WTC11 (cell line): ENCODE measurements around the gene NXPE2. TPM values are rescaled to one million over a fixed set of nuclear protein-coding genes. Genes with fewer than 3 reads are reported as not detected.

ENCODE experiments used
- ATAC-seq: fragments of 200-7000 bp; cut with Tn5 transposase; 2 replicates; pipeline ENCODE4 v1.10.0; 2021; ENCODE audit warnings: mild to moderate bottlenecking, moderate library complexity
- CTCF ChIA-PET: fragments of 300-600 bp; sonication (Branson Sonifier 250); formaldehyde crosslinking; loops from one replicate; lab custom pipeline; 2021; ENCODE audit warnings: antibody characterized with exemption; lab: Charles Lee
- POLR2A ChIA-PET: fragments of 350-600 bp; sonication (Branson Sonifier 250); formaldehyde crosslinking; loops from one replicate; lab custom pipeline; 2021; ENCODE audit warnings: antibody characterized with exemption; lab: Charles Lee
- DNase-seq: peaks from one replicate; pipeline ENCODE4 v3.0.0; 2021; ENCODE audit warnings: low spot score
- H3K27ac Mint-ChIP-seq: 2 replicates; pipeline ENCODE4 v1.8.0; 2021; ENCODE audit warnings: mixed read lengths
- H3K27me3 Mint-ChIP-seq: 2 replicates; pipeline ENCODE4 v1.8.0; 2021; ENCODE audit warnings: low read depth, mild to moderate bottlenecking, moderate library complexity, mixed read lengths
- H3K36me3 Mint-ChIP-seq: 2 replicates; pipeline ENCODE4 v1.8.0; 2021; ENCODE audit warnings: mixed read lengths
- H3K4me1 Mint-ChIP-seq: 2 replicates; pipeline ENCODE4 v1.8.0; 2022; ENCODE audit warnings: mixed read lengths
- H3K4me3 Mint-ChIP-seq: 2 replicates; pipeline ENCODE4 v1.8.0; 2021; ENCODE audit warnings: mild to moderate bottlenecking, moderate library complexity, mixed read lengths
- H3K9me3 Mint-ChIP-seq: 2 replicates; pipeline ENCODE4 v1.8.0; 2021; ENCODE audit warnings: mixed read lengths
- CBFB ChIP-seq: sonication (generic); formaldehyde crosslinking; IDR thresholded peaks from 2 replicates; pipeline ENCODE4 v1.8.1; 2022; ENCODE audit warnings: mild to moderate bottlenecking, low read depth, missing genetic modification reagents
- CREM ChIP-seq: sonication (generic); formaldehyde crosslinking; IDR thresholded peaks from 2 replicates; pipeline ENCODE4 v1.8.1; 2022; ENCODE audit warnings: mild to moderate bottlenecking, missing genetic modification reagents, moderate library complexity
- EMX1 ChIP-seq: fragments of 250-450 bp; sonication (Bioruptor Pico); IDR thresholded peaks from 2 replicates; pipeline ENCODE4 v1.8.0; 2021; ENCODE audit warnings: mild to moderate bottlenecking
- FOXP1 ChIP-seq: sonication (generic); formaldehyde crosslinking; IDR thresholded peaks from 2 replicates; pipeline ENCODE4 v1.8.0; 2022; ENCODE audit warnings: missing genetic modification reagents, mild to moderate bottlenecking, moderate library complexity, borderline replicate concordance
- GRHL2 ChIP-seq: fragments of 250-450 bp; sonication (Bioruptor Pico); IDR thresholded peaks from 2 replicates; pipeline ENCODE4 v1.8.0; 2022; ENCODE audit warnings: mild to moderate bottlenecking, moderate library complexity; ENCODE audit not compliant: insufficient replicate concordance, severe bottlenecking
- GTF2I ChIP-seq: fragments of 250-450 bp; sonication (Bioruptor Pico); conservative IDR thresholded peaks from 2 replicates; pipeline ENCODE4 v1.4.0; 2021; ENCODE audit warnings: mild to moderate bottlenecking
- IRF2 ChIP-seq: sonication (generic); formaldehyde crosslinking; IDR thresholded peaks from 2 replicates; pipeline ENCODE4 v1.8.0; 2022; ENCODE audit warnings: low read depth, missing genetic modification reagents, borderline replicate concordance
- JUN ChIP-seq: sonication (generic); formaldehyde crosslinking; IDR thresholded peaks from 2 replicates; pipeline ENCODE4 v1.8.0; 2023; ENCODE audit warnings: mild to moderate bottlenecking, missing genetic modification reagents
- KAT7 ChIP-seq: sonication (generic); formaldehyde crosslinking; IDR thresholded peaks from 2 replicates; pipeline ENCODE4 v1.8.1; 2023; ENCODE audit warnings: missing genetic modification reagents, mild to moderate bottlenecking, borderline replicate concordance
- NFYB ChIP-seq: sonication (generic); formaldehyde crosslinking; conservative IDR thresholded peaks from 2 replicates; pipeline ENCODE4 v1.8.0; 2022; ENCODE audit warnings: low read depth, missing genetic modification reagents
- NR1H2 ChIP-seq: sonication (generic); formaldehyde crosslinking; IDR thresholded peaks from 2 replicates; pipeline ENCODE4 v1.9.0; 2021; ENCODE audit warnings: mild to moderate bottlenecking, moderate library complexity, missing genetic modification reagents
- NR3C1 ChIP-seq: sonication (generic); formaldehyde crosslinking; conservative IDR thresholded peaks from 2 replicates; pipeline ENCODE4 v1.8.1; 2023; ENCODE audit warnings: low read depth, mild to moderate bottlenecking, missing genetic modification reagents
- PRRX2 ChIP-seq: fragments of 250-450 bp; sonication (Bioruptor Pico); IDR thresholded peaks from 2 replicates; pipeline ENCODE4 v1.8.0; 2021; ENCODE audit warnings: mild to moderate bottlenecking
- RORB ChIP-seq: fragments of 250-450 bp; sonication (Bioruptor Pico); IDR thresholded peaks from 2 replicates; pipeline ENCODE4 v1.9.0; 2021; ENCODE audit warnings: mild to moderate bottlenecking
- SMAD4 ChIP-seq: sonication (generic); formaldehyde crosslinking; IDR thresholded peaks from 2 replicates; pipeline ENCODE4 v1.8.0; 2022; ENCODE audit warnings: mild to moderate bottlenecking, missing genetic modification reagents
- SP1 ChIP-seq: sonication (generic); formaldehyde crosslinking; conservative IDR thresholded peaks from 2 replicates; pipeline ENCODE4 v1.8.1; 2022; ENCODE audit warnings: missing genetic modification reagents
- TEAD1 ChIP-seq: sonication (generic); formaldehyde crosslinking; IDR thresholded peaks from 2 replicates; pipeline ENCODE4 v1.8.0; 2022; ENCODE audit warnings: mild to moderate bottlenecking, missing genetic modification reagents
- TEAD4 ChIP-seq: sonication (generic); formaldehyde crosslinking; IDR thresholded peaks from 2 replicates; pipeline ENCODE4 v1.8.0; 2022; ENCODE audit warnings: mild to moderate bottlenecking, missing genetic modification reagents
- ZBTB43 ChIP-seq: sonication (generic); formaldehyde crosslinking; IDR thresholded peaks from 2 replicates; pipeline ENCODE4 v1.8.1; 2023; ENCODE audit warnings: mild to moderate bottlenecking, missing genetic modification reagents
- ZNF263 ChIP-seq: sonication (generic); formaldehyde crosslinking; IDR thresholded peaks from 2 replicates; pipeline ENCODE4 v1.8.1; 2022; ENCODE audit warnings: low read depth, mild to moderate bottlenecking, moderate library complexity, missing genetic modification reagents
- ZNF416 ChIP-seq: fragments of 250-450 bp; sonication (Bioruptor Pico); IDR thresholded peaks from 2 replicates; pipeline ENCODE4 v1.9.0; 2021; ENCODE audit warnings: mild to moderate bottlenecking, inconsistent platforms
- ZNF532 ChIP-seq: fragments of 250-450 bp; sonication (Bioruptor Pico); IDR thresholded peaks from 2 replicates; pipeline ENCODE4 v1.9.0; 2021; ENCODE audit warnings: mild to moderate bottlenecking, borderline replicate concordance
- ZNF671 ChIP-seq: fragments of 250-450 bp; sonication (Bioruptor Pico); IDR thresholded peaks from 2 replicates; pipeline ENCODE4 v1.8.0; 2021; ENCODE audit warnings: mild to moderate bottlenecking
- total RNA-seq: library from RNA; stranded (reverse); gene quantifications from 3 replicates; pipeline ENCODE4 v1.2.3, GENCODE V29; 2021
- TF ChIP-seq, protein P1 (sequence below): sonication (generic); formaldehyde crosslinking; IDR thresholded peaks from 2 replicates; pipeline ENCODE4 v1.8.0; 2022; ENCODE audit warnings: missing genetic modification reagents
- TF ChIP-seq, protein P2 (sequence below): sonication (generic); formaldehyde crosslinking; IDR thresholded peaks from 2 replicates; pipeline ENCODE4 v1.8.1; 2023; ENCODE audit warnings: mild to moderate bottlenecking, missing genetic modification reagents, moderate library complexity
- TF ChIP-seq, protein P3 (sequence below): fragments of 250-450 bp; sonication (Bioruptor Pico); IDR thresholded peaks from 2 replicates; pipeline ENCODE4 v1.8.0; 2021; ENCODE audit warnings: mild to moderate bottlenecking
- TF ChIP-seq, protein P4 (sequence below): sonication (generic); formaldehyde crosslinking; conservative IDR thresholded peaks from 2 replicates; pipeline ENCODE4 v1.8.1; 2022; ENCODE audit warnings: mild to moderate bottlenecking, missing genetic modification reagents

Gene NXPE2
- total RNA-seq, 1 experiment from 2014 or later, result not detected

- TF ChIP-seq, protein P1, sequence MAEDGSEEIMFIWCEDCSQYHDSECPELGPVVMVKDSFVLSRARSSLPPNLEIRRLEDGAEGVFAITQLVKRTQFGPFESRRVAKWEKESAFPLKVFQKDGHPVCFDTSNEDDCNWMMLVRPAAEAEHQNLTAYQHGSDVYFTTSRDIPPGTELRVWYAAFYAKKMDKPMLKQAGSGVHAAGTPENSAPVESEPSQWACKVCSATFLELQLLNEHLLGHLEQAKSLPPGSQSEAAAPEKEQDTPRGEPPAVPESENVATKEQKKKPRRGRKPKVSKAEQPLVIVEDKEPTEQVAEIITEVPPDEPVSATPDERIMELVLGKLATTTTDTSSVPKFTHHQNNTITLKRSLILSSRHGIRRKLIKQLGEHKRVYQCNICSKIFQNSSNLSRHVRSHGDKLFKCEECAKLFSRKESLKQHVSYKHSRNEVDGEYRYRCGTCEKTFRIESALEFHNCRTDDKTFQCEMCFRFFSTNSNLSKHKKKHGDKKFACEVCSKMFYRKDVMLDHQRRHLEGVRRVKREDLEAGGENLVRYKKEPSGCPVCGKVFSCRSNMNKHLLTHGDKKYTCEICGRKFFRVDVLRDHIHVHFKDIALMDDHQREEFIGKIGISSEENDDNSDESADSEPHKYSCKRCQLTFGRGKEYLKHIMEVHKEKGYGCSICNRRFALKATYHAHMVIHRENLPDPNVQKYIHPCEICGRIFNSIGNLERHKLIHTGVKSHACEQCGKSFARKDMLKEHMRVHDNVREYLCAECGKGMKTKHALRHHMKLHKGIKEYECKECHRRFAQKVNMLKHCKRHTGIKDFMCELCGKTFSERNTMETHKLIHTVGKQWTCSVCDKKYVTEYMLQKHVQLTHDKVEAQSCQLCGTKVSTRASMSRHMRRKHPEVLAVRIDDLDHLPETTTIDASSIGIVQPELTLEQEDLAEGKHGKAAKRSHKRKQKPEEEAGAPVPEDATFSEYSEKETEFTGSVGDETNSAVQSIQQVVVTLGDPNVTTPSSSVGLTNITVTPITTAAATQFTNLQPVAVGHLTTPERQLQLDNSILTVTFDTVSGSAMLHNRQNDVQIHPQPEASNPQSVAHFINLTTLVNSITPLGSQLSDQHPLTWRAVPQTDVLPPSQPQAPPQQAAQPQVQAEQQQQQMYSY (CRISPR knock-in tag), result no peak
- TF ChIP-seq GRHL2, result no peak
- TF ChIP-seq, protein P2, sequence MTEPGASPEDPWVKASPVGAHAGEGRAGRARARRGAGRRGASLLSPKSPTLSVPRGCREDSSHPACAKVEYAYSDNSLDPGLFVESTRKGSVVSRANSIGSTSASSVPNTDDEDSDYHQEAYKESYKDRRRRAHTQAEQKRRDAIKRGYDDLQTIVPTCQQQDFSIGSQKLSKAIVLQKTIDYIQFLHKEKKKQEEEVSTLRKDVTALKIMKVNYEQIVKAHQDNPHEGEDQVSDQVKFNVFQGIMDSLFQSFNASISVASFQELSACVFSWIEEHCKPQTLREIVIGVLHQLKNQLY (CRISPR knock-in tag), result no peak
- TF ChIP-seq CBFB (CRISPR knock-in tag), result no peak
- TF ChIP-seq PRRX2 (CRISPR knock-in tag), result no peak
- TF ChIP-seq ZBTB43 (CRISPR knock-in tag), result no peak
- TF ChIP-seq NFYB (CRISPR knock-in tag), result no peak
- TF ChIP-seq RORB, result no peak
- TF ChIP-seq ZNF532 (CRISPR knock-in tag), result no peak
- no peak for TF ChIP-seq NR3C1 (CRISPR knock-in tag)
- no peak for TF ChIP-seq TEAD1 (CRISPR knock-in tag)
- TF ChIP-seq, protein P3, sequence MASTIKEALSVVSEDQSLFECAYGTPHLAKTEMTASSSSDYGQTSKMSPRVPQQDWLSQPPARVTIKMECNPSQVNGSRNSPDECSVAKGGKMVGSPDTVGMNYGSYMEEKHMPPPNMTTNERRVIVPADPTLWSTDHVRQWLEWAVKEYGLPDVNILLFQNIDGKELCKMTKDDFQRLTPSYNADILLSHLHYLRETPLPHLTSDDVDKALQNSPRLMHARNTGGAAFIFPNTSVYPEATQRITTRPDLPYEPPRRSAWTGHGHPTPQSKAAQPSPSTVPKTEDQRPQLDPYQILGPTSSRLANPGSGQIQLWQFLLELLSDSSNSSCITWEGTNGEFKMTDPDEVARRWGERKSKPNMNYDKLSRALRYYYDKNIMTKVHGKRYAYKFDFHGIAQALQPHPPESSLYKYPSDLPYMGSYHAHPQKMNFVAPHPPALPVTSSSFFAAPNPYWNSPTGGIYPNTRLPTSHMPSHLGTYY, result no peak
- no peak for TF ChIP-seq SMAD4
- TF ChIP-seq JUN (CRISPR knock-in tag), result no peak
Observed at GRCh38 chr11:114713756-114714155, 35.4 kb downstream of the NXPE2 start (continued).

DNA sequence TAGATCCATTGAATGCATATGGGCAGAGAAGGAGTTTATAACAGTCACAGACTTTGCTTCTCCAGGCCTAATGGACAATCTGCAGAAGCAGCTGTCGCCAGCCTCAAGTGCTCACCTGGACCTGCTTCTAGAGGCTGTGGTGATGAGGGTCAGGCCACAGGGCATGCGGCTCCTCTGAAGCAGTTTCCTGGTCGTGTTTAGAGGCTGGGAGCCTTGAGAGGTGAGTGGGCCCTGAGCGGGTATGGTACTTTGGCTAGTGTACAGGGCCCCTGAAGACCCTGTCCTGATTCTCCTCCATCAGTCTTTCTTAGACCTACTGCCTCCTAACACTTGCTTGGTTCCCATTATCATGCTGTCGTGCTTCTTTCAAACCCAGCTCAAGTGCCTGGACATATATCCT, 41.2 kb downstream of the NXPE2 start:
- POLR2A ChIA-PET, result no interaction called here
- DNase-seq (no peak), ATAC-seq (no peak)
- no peaks in the 10 kb centered on the region for H3K27me3 Mint-ChIP-seq
- CTCF ChIA-PET, result interaction anchor here (1.1 kb wide), 1 partner anchor 19 kb away, joined by 6 read pairs; no protein-coding TSS in a partner anchor
- no peaks in the 10 kb centered on the region for H3K4me1 Mint-ChIP-seq
- no peaks in the 10 kb centered on the region for H3K36me3 Mint-ChIP-seq
- TF ChIP-seq CREM (CRISPR knock-in tag) (no peak), PRRX2 (CRISPR knock-in tag) (no peak), GTF2I (no peak), ZNF671 (no peak), NR3C1 (CRISPR knock-in tag) (no peak), TEAD4 (CRISPR knock-in tag) (no peak), ZNF263 (CRISPR knock-in tag) (no peak), KAT7 (CRISPR knock-in tag) (no peak), NR1H2 (no peak), ZNF416 (CRISPR knock-in tag) (no peak), IRF2 (no peak), FOXP1 (CRISPR knock-in tag) (no peak), EMX1 (CRISPR knock-in tag) (no peak), SP1 (CRISPR knock-in tag) (no peak)
- TF ChIP-seq, protein P4, sequence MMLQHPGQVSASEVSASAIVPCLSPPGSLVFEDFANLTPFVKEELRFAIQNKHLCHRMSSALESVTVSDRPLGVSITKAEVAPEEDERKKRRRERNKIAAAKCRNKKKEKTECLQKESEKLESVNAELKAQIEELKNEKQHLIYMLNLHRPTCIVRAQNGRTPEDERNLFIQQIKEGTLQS (CRISPR knock-in tag), result no peak
- H3K9me3 Mint-ChIP-seq, result no peaks in the 10 kb centered on the region
- no peak overlapping the region for H3K27ac Mint-ChIP-seq
- H3K4me3 Mint-ChIP-seq, result no peak overlapping the region
